Gastroesophageal sphincter (tissue), 4 donors: ENCODE data around the gene PRPF18. TPM values are rescaled to one million over a fixed set of nuclear protein-coding genes. Genes with fewer than 3 reads are reported as not detected.

Experiments
- ATAC-seq: fragments of 150-250 bp; one replicate; pipeline ENCODE4 v1.9.1; 2016; ENCODE audit warnings: mild to moderate bottlenecking, moderate library complexity
- H3K27ac ChIP-seq, 4 donors: fragments of 200-600 bp; sonication (generic) in 3 of 4; 1 replicate in 3 of 4; 2 replicates in 1 of 4; pipeline ENCODE4 v1.5.1; 2016 to 2019
- H3K27me3 ChIP-seq: fragments of 200-600 bp; sonication (generic); one replicate; pipeline ENCODE4 v1.5.1; 2019
- H3K36me3 ChIP-seq, 2 donors: fragments of 200-600 bp; sonication (generic); one replicate each; pipeline ENCODE4 v1.5.1; 2019; ENCODE audit warnings: control low read depth in 1 of 2
- H3K4me1 ChIP-seq, 3 donors: fragments of 200-600 bp; sonication (generic); 1 replicate in 2 of 3; 2 replicates in 1 of 3; pipeline ENCODE4 v1.5.1; 2016 to 2019; ENCODE audit warnings: control low read depth in 2 of 3
- H3K4me3 ChIP-seq, 2 donors: fragments of 200-600 bp; sonication (generic); one replicate each; pipeline ENCODE4 v1.5.1; 2019; ENCODE audit warnings: mild to moderate bottlenecking in 1 of 2, moderate library complexity in 1 of 2
- H3K9me3 ChIP-seq, 3 donors: fragments of 200-600 bp; sonication (generic); one replicate each; pipeline ENCODE4 v1.5.1; 2017 to 2019; ENCODE audit warnings: control low read depth in 2 of 3
- CTCF ChIP-seq, 4 experiments: fragments of 200-600 bp in 2 of 4; fragments of 450-650 bp in 2 of 4; sonication (generic) in 1 of 4; IDR thresholded peaks; one replicate each; pipeline ENCODE4 v1.5.1; 2017 to 2019; ENCODE audit warnings: antibody characterized with exemption in 4 of 4, mild to moderate bottlenecking in 2 of 4, moderate library complexity in 2 of 4
- EP300 ChIP-seq: sonication (generic); formaldehyde crosslinking; IDR thresholded peaks from one replicate; pipeline ENCODE4 v1.6.1; 2017; ENCODE audit warnings: antibody characterized with exemption, mild to moderate bottlenecking
- POLR2A ChIP-seq, 2 donors: fragments of 450-650 bp; IDR thresholded peaks; one replicate each; pipeline ENCODE4 v1.6.1; 2017; ENCODE audit warnings: antibody characterized with exemption in 2 of 2, mild to moderate bottlenecking in 2 of 2, moderate library complexity in 1 of 2
- POLR2AphosphoS5 ChIP-seq: sonication (generic); formaldehyde crosslinking; IDR thresholded peaks from one replicate; pipeline ENCODE4 v1.6.1; 2017; ENCODE audit warnings: antibody characterized with exemption
- WGBS, 2 donors: methylation state at CpG; one replicate each; pipeline ENCODE4 v1.1.5; 2018; ENCODE audit warnings: low coverage in 1 of 2; 5-methylcytosine and 5-hydroxymethylcytosine counted together
- total RNA-seq, 4 donors: library from RNA; depleted of rRNA; stranded (reverse); fragments of >200 nt; gene quantifications; one replicate each; pipeline ENCODE4 v1.1.0, GENCODE V29; 2016

PRPF18 gene
- total RNA-seq, 4 donors from 2014 or later: 22.8 to 32.8 (median 24.0) TPM

GRCh38 chr10:13657101-13657680 is 70.4 kb downstream of the PRPF18 start:
- Histone ChIP-seq H3K27ac (no peak overlapping the region), H3K4me1 (peaks cover 0 to 35% (median 9%) of the 10 kb centered on the region in 3 donors), H3K4me3 (no peak overlapping the region), H3K27me3 (no peaks in the 10 kb centered on the region), H3K36me3 (peaks cover 0 to 64% of the 10 kb centered on the region in 2 donors), H3K9me3 (no peaks in the 10 kb centered on the region)
- TF ChIP-seq POLR2AphosphoS5 (no peak), EP300 (no peak), POLR2A (IDR thresholded peaks at IDR 0.05) (no peak), CTCF (IDR thresholded peaks at IDR 0.05) (no peak)
- ATAC-seq: no peak
- WGBS, 2 donors: no CpG with 5 or more reads among the region's 49 CpGs

GRCh38 chr10:13658264-13658663 is 71.5 kb downstream of the PRPF18 start:
- Histone ChIP-seq H3K4me3 (no peak overlapping the region), H3K27me3 (no peaks in the 10 kb centered on the region), H3K4me1 (peaks cover 0 to 35% (median 9%) of the 10 kb centered on the region in 3 donors), H3K27ac (peak overlapping the region in 3 of 4 donors; percentile 70 to 83 (median 82)), H3K9me3 (no peaks in the 10 kb centered on the region), H3K36me3 (peaks cover 0 to 64% of the 10 kb centered on the region in 2 donors)
- WGBS, 2 donors: 67 to 69% methylated on average over 2 to 6 of the region's 10 CpGs
- no peak for TF ChIP-seq CTCF (IDR thresholded peaks at IDR 0.05)
- TF ChIP-seq POLR2AphosphoS5: no peak
- TF ChIP-seq POLR2A (IDR thresholded peaks at IDR 0.05): no peak
- TF ChIP-seq EP300: no peak
- ATAC-seq: no peak

- no peaks in the 10 kb centered on the region for H3K27me3 ChIP-seq
- peaks cover 0 to 64% of the 10 kb centered on the region in 2 donors for H3K36me3 ChIP-seq
- H3K9me3 ChIP-seq: no peaks in the 10 kb centered on the region
- H3K4me3 ChIP-seq: peak overlapping the region in 1 of 2 donors; percentile 21
- peak overlapping the region; percentile 47 to 83 (median 76) for H3K27ac ChIP-seq
- peak; percentile 36 for ATAC-seq
- H3K4me1 ChIP-seq: peaks cover 0 to 35% (median 9%) of the 10 kb centered on the region in 3 donors
- TF ChIP-seq EP300: no peak
- no peak for TF ChIP-seq CTCF (IDR thresholded peaks at IDR 0.05)
- TF ChIP-seq POLR2AphosphoS5: no peak
- TF ChIP-seq POLR2A (IDR thresholded peaks at IDR 0.05): no peak
- 32 to 39% methylated on average over 3 to 4 of the region's 21 CpGs for WGBS, 2 donors
These were observed 72.3 kb downstream of the PRPF18 start for GRCh38 chr10:13658871-13659685.

GRCh38 chr10:13659887-13660550 is 73.3 kb downstream of the PRPF18 start:
- WGBS, 2 donors: 6 to 11% methylated on average over 3 to 10 of the region's 19 CpGs
- H3K27ac ChIP-seq: peak overlapping the region; percentile 47 to 83 (median 76)
- H3K27me3 ChIP-seq: no peaks in the 10 kb centered on the region
- peaks cover 0 to 64% of the 10 kb centered on the region in 2 donors for H3K36me3 ChIP-seq
- peak; percentile 81 for ATAC-seq
- TF ChIP-seq POLR2AphosphoS5: peak; percentile 65
- TF ChIP-seq CTCF (IDR thresholded peaks at IDR 0.05): peak; percentile 89 to 96 (median 93)
- no peak for TF ChIP-seq POLR2A (IDR thresholded peaks at IDR 0.05)
- H3K4me3 ChIP-seq: peak overlapping the region in 1 of 2 donors; percentile 21
- no peaks in the 10 kb centered on the region for H3K9me3 ChIP-seq
- peaks cover 0 to 35% (median 9%) of the 10 kb centered on the region in 3 donors for H3K4me1 ChIP-seq
